GM18526 (cell line): ENCODE measurements around the gene NCAM1.

Source experiments
- POLR2A ChIP-seq: IDR thresholded peaks from 3 replicates; pipeline ENCODE4 v1.6.1; 2011; ENCODE audit not compliant: insufficient read length; ENCODE audit errors: extremely low read depth

NCAM1 gene

GRCh38 chr11:113118104-113118503 is 156.9 kb downstream of the NCAM1 start:
- no peak for TF ChIP-seq POLR2A

GRCh38 chr11:113119074-113119473 is 157.9 kb downstream of the NCAM1 start:
- TF ChIP-seq POLR2A, result no peak

GRCh38 chr11:113119966-113120736 is 158.9 kb downstream of the NCAM1 start:
- no peak for TF ChIP-seq POLR2A

GRCh38 chr11:113121746-113122145 is 160.5 kb downstream of the NCAM1 start:
- no peak for TF ChIP-seq POLR2A

- no peak for TF ChIP-seq POLR2A
Measured at GRCh38 chr11:113124006-113124405, 162.8 kb downstream of the NCAM1 start.

GRCh38 chr11:113124578-113124977 is 163.4 kb downstream of the NCAM1 start:
- no peak for TF ChIP-seq POLR2A

GRCh38 chr11:113129261-113129992 is 168.2 kb downstream of the NCAM1 start:
- TF ChIP-seq POLR2A, result no peak

- TF ChIP-seq POLR2A, result no peak
Measured at GRCh38 chr11:113131036-113131775, 170.0 kb downstream of the NCAM1 start.

GRCh38 chr11:113133071-113133470 is 171.9 kb downstream of the NCAM1 start:
- TF ChIP-seq POLR2A, result no peak

- no peak for TF ChIP-seq POLR2A
Measured at GRCh38 chr11:113134626-113135025, 173.4 kb downstream of the NCAM1 start.

GRCh38 chr11:113137713-113138529 is 176.7 kb downstream of the NCAM1 start:
- TF ChIP-seq POLR2A, result no peak

GRCh38 chr11:113138731-113139130 is 177.5 kb downstream of the NCAM1 start:
- no peak for TF ChIP-seq POLR2A

- TF ChIP-seq POLR2A, result no peak
Measured at GRCh38 chr11:113141010-113141409, 179.8 kb downstream of the NCAM1 start.

- no peak for TF ChIP-seq POLR2A
Measured at GRCh38 chr11:113142508-113142907, 181.3 kb downstream of the NCAM1 start.

- no peak for TF ChIP-seq POLR2A
Measured at GRCh38 chr11:113147249-113147648, 186.0 kb downstream of the NCAM1 start.
